GM18909 (cell line): ENCODE measurements around the gene SYN1.

Experiments
- ATAC-seq: cut with Tn5 transposase; IDR thresholded peaks from one replicate; pipeline ENCODE4 v1.9.1; 2021; ENCODE audit warnings: mild to moderate bottlenecking; ENCODE audit not compliant: unreplicated experiment, poor library complexity

Gene SYN1

GRCh38 chrX:47540754-47541538 lies 78.7 kb downstream of the SYN1 start:
- ATAC-seq = no peak

DNA sequence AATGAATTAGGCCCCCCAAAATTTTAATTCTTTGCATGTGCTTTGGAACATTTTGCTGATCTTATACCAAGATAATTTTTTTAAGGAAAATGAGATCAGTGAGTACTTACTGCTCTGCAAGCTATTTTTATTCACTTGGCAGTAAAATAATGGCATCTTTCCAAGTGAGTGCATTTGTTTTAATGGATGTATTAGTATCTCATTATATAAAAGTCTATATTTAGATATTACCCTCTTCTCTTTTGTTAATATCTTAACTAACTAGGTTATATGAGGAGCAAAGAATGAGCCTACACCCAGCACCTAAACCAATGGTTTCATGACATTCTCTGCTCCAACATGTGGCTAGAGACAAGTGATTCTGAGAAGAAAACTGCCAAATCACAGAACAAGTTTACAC lies 79.8 kb downstream of the SYN1 start:
- ATAC-seq = no peak

DNA sequence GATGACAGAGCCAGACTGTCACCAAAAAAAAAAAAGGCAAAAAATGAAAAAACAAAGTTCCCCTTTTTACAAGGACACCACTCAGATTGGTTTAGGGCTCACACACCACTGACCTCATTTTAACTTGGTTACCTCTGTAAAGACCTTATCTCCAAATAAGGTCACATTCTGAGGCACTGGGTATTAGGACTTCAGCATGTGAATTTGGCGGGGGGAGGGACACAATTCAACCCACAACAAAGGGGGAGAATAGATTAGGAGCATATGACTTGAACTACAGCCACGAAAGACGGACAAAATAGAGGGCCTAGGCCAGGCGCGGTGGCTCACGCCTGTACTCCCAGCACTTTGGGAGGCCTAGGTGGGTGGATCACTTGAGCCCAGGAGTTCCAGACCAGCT lies 89.6 kb downstream of the SYN1 start:
- no peak for ATAC-seq

- no peak for ATAC-seq
These were observed 90.1 kb downstream of the SYN1 start for GRCh38 chrX:47529548-47529947.

GRCh38 chrX:47523713-47524166 lies 95.9 kb downstream of the SYN1 start:
- no peak for ATAC-seq

- ATAC-seq = peak; percentile 84
These were observed 96.4 kb downstream of the SYN1 start for GRCh38 chrX:47523297-47523696.
